ENCODE measurements around the gene C5orf15.
"Not testable (repeated sequence)": the region's sequence is repeated elsewhere in the genome, so short reads cannot be mapped to it uniquely, and the experiment has no call there.

The C5orf15 gene

DNA sequence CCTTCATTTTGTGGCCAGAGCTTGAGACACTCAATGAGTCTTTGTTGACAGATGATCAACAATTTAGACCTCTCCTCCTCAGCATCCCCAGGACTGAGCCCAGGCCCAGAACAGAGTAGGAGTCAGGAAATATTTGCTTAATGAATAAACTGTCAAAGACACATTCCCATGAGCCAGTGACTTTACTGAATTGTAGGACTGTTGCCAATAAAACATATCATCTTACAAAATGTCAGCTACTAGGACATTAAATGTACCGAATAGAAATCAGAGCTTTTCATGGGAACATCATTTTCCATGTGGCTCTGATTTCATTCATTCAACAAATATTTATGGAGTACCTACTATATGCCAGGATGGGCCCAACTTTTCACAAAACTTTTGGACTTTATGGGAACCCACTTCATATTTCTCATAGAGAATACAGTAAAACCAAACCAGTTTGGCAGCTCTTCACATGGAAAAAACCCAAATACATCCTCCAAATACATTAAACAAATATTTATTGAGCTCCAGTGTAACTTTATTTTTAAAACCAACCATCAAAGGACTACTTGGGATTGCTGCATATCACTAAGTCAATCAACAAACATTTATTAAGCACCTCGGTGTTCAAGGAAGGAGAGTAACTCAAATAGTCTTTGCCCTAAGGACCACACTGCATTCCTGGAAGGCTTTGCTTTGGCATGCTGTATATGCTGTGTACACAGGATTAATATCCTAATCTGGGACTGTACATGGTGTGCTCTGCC, 24.9 kb upstream of the C5orf15 start:
- no peak for DNase-seq

DNA sequence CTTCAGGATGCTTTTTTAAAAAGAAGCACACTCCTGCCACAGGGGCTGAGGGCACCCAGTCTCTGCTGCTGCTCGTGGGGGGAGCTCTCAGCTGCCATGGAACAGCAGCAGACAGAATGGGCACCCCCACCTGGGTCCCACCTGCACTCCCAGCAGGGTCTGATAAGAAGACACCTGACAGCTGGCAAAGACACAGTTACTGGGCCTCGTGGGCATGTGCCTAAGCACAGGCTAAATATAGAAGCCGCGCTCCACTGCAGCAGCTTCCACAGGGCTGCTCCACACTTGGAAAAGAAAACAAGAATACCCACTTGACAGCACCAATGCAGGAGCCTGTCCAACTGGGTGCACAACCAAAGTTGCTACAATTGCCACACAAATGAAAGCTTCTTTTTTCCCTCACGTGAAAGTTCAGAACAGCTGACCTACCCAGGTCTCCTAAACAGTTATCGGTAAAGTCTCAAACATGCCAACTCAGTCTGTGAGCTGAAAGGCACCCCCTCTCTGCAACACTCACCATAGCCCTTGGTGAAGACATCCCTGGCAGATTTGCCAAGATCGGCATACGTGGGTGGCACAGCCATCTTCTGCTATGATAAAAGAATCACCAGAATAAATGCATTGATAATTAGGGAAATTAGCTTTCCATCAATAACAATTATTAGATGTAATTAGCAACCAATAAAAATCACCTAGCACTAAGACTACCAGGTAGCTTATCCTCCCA, 24.2 kb upstream of the C5orf15 start:
- no peak for DNase-seq

DNA sequence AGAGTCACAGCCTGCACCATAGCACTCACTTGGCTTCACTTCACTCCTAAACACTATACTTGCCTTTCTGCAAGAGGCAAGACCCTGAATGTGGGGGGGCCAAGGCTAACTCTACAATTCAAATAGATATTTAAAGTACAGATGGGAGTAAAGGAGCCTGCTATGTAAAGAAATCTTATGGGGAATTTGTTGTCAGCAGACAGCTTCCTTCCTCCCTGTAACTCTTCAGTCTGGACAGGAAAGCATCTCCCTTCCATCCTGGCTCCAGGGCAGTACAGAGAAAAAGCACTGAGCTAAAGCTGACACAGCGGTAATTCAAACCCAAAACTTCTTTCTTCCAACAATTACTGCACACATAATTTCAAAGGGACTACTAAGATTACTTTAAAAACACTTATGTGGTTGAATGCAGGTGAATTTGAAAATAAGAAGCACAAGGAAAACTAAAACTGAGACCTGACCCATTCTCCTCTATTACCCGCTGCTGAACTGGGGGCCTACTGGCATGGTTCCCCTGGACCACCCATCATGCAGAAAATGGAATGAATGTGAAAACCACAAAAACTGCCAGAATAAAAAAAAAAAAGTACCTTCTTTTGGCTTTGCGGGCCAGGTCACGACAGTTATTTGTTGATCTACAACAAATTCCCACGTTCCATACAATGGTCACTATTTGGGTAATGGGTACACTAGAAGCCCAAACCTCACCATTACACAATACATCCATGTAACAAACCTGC, 22.9 kb upstream of the C5orf15 start:
- no peak for DNase-seq

DNA sequence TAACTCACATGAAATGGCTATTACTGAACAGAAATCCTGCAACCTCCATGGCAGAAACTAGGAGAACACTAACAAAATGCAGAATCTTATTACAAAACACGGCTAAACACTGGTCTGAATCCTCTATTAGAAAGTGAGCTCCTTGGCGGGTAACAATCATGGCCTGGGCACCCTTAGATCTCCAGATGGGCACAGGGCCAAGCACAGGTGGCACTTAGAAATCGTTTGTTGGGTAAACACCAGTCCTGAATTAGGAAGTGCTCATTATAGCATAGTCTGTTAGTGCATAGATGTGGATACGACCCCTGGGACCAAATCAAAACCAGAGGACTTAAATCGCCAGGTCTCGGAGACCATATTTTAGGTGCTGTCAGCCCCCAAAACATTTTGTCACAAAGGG, 22.0 kb upstream of the C5orf15 start:
- no peak for DNase-seq

DNA sequence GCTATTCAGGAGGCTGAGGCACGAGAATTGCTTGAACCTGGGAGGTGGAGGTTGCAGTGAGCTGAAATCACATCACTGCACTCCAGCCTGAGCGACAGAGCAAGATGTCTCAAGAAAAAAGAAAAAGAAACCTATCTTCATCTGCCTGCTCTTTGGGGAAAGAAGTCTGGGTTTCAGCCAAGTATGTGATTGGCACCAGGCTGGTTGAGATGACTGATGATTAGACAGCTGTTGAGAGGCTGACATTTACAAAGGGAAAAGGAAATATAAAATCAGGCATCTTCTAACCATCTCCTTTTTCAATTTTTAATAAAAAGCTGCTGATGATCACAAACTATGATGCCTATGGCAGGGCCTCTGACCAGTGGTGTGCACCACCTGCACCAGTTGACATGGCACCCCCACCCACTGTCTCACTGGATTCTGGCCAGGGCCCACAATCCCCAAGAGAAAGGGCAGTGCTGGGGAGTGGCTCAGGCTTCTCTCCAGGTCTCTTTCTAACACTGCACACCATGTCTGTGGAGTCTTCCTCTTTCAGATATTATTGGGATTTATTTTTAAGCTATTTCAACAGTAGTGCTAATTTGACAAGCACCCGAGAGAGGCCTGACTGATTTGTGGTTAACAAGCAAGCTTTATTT, 17.2 kb upstream of the C5orf15 start:
- no peak for DNase-seq

DNA sequence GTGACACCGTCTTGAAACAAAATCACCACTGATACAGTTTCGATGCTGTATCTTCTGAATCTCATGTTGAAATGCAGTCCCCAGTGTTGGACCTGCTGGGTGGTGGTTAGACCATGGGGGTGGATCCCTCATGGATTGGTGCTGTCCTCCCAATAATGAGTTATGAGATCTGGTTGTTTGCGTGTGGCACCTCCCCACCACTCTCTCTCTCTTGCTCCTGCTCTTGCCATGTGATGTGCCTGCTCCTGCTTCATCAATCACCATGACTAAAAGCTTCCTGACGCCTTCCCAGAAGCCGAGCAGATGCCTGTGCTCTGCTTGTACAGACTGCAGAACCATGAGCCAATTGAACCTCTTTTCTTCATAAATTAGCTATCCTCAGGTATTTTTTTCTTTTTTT, 15.2 kb upstream of the C5orf15 start:
- no peak for DNase-seq

DNA sequence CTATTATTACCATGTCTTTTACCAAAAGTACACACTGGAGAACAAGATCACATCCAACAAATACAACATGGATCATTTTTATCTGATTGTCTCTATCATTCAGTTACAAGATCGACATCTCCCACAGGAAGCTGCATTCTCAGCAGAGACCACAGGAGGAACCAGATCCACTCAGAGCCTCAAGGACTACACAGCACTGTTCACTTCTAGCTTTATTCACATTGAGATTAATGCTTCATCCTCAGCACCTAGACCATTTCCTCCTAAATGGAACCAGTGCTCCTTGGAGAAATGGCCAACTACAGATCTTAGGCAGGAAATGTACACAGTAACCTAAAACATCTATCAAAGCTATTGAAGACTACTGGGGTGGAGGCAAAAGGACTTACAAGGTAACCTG, 13.3 kb upstream of the C5orf15 start:
- DNase-seq, result no peak

DNA sequence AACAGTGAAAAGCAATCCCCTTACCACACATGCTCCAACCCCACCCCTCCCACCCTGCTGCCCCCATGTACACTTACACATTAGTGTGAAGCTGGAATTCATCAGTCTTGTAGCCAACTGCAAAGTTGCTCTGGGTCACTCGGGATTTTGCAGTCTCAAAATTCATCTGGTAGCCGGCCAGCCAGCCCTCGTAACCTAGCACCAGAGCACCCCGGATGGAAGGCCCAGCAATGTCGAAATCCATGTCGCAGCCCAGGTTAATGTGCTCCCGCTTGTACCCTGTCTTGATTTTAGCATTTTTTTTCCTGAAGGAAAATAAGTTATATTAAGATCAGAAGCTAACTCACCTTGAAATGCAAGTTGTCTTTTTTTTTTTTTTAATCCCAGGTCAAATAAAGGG, 12.2 kb upstream of the C5orf15 start:
- no peak for DNase-seq

DNA sequence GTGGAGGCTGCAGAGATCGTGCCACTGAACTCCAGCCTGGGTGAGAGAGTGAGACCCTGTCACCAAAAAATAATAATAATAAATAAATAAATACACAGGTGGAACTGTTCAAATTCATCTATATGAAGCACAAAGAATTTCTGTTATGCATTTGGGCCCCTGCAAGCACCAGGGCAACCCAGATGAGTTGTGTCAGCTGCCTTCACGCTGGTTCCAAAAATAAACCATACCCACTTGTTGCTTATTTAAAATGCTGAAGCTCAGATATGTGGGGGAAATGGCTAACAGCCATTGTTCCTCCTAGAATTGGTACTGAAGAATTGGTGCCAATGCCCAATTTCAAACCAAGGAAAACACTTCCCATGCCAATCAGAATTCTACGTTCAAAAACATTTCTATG, 10.5 kb upstream of the C5orf15 start:
- no peak for DNase-seq

DNA sequence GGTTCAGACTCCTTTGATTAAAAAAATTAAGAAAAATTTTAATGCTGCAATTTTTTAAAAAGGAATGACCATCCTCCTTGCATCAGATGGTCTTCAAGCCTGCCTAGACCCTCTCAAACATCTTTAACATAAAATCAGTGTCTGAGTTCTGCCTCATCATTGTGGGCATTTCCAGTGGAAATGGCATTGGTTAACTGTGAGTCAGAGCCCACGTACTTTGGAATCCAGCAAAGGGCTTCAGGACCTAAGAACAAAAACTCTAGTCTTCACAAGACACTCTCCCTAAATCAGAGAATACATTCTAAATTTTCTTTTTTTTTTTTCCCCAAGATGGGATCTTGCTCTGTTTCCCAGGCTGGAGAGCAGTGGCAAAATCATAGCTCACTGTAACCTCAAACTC, 9.4 kb upstream of the C5orf15 start:
- no peak for DNase-seq

DNA sequence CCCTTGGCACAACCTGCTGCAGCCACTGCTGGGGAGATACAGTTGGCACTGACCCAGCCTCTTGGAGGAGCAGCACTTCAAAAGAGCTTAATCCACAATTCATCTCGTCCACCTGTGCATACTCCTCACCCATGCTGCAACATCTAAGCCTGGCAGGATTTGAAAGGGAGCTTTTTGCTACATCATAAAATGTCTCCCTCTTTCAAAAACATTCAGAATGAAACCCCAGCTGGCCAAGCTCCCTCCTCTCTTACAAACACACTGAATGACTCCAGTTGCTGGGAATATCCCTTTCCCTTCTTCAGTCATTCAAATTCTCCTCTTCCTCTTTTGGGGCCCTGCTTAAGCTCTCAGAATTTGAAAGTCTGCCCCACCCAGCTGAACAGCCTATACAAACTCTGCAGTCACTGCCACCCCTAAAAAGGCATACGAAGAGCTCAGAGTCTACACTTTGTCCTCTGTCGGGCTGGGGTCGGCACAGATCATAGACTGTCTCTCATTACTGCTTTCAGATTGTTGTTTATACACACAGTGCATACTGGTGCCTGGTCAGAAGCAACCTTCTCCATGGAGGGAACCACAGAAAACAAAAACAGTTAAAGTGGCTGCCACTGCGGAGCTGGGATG, 8.8 kb upstream of the C5orf15 start:
- no peak for DNase-seq

DNA sequence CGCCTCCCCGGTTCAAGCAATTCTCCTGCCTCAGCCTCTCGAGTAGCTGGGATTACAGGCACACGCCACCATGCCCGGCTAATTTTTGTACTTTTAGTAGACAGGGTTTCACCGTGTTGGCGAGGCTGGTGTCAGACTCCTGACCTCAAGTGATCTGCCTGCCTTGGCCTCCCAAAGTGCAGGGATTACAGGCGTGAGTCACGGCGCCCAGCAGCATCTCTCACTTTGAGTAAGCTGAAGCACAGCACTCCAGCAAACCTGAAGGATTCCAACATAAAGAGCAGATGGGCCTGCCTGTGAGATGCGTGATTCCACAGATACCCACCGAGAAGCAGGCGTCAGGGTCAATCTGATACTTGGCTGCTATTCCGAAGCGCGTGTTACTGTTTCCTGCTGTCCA, 7.1 kb upstream of the C5orf15 start:
- not testable (repeated sequence) for DNase-seq

DNA sequence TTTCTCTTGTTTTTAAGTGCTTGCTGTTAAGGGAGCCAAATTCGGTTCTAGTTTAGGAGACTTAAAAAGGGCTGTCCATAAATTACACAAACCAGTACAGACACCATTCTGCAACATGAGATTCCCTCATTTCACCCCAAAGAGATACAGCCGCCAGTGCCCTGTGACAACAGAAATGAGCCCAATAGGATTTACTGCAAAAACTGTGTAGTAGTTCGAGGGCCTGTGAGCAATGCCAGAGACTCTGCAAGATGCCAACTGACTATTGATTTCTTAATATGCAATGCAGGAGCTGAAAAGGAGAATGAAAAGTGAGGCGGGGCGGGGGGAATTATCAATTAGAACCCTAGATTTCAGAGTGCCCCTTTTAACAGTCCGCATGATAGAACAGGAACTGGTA, 5.7 kb upstream of the C5orf15 start:
- no peak for DNase-seq

DNA sequence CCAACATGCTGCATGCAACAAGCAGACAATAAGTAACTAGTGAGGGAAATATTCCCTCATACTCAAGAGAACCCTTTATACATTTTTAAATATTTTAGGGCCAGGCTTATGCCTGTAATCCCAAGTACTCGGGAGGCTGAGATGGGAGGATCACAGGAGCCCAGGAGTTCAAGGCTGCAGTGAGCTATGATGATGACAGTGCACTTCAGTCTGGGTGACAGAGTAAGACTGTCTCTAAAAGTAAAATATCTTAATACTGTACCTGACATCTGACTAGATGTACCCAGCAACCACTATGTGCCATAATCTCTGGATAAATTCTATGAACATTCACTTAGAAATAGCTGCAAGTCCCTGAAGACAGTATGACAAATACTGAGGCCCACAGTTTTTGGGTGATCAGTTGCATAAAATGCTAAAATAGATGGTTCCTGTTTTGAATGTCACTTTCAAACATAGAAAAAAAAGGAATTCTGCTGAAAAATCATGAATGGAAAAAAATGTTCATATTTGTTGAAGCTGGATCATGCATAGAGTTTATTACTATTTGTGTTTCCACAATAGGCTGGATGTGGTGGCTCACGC, 2.0 kb upstream of the C5orf15 start:
- DNase-seq, result no peak

DNA sequence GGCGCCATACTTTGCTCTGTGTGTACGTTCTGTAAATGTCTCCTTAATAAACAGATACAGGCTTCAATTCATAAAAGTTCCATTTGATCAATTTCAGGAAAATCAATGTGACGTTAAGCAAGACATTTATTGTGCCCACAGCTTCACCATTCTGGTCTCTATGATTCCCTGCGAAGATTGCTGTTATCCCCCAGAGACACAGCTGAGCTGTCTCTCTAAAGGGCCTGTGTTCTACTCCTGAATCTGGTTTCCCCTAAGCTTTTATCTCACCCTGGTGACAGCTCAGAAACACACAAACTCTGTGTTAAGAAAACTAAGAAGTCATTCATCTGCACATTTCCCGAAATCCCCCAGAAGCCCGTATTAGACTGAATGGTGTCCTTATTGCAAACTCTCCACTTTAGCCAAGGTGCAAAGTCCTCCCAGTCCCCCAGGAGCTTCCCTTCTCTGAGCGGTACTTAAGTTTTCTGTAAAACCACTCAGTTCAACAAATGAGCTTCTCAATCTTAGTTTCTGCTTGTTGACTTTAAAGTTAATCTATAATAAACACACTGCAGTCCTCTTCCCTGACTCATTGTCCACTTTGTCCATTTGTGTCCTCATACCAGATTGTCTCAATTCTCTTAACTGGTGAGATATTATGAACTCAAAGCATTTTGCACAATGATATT, 1.4 kb upstream of the C5orf15 start:
- DNase-seq, result no peak

DNA sequence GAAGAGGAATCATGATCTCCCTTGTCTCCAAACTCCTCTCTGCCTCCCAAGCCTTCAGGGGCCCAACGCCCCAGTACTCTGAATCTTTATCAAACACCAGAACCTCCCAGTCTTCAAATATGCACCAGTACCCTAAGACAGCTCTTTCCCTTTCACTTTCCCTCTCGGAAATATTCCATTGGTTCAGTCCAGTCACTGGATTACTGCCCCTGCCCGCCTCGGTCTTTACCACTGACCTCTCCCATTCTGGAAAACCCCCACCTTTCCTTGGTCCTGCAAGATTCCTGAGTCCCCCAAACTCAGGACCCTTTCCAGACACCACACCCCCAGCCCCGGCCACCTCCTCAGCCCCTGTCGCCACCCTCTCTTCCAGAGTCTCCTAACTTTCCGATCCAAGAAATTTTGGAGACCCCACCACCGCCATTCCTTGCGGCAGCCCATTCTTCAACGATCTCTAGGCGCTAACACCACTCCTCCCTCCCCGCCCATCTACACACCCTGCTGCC, 674 bp downstream of the C5orf15 start:
- peak; percentile 24 for DNase-seq

DNA sequence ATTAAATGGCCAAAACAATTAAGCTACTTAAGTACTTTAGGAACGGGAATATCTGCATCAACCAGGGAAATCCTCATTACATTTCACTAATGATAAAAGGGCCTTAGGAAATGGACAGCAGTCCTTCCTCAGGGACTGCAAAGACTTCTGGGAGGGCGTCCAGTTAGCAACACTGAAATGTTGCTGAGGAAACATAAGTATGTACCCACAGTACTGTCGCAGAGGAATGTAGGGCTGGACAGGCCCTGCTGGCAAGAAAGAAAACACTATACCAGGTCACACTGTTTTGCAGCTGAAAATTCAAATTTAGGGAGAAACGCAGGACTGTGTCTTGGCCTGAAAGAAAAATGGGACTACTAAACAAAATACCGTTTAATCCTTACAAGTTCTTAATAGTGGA, 1.3 kb downstream of the C5orf15 start:
- DNase-seq, result no peak

DNA sequence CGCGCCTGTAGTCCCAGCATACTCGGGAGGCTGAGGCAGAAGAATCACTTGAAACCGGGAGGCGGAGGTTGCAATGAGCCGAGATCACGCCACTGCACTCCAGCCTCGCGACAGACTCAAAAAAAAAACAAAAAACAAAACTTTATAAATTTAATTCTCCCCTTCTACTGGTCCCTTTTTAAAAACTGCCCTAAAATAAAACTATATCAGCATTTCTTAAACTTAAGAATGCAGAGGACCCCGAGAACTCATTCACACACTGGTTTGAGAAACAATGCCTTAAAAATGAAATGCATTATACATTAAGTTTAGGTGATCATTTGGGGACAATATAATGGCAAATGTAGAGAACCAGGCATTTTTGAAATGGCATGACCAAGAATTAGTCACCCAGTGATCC, 2.3 kb downstream of the C5orf15 start:
- DNase-seq, result no peak

DNA sequence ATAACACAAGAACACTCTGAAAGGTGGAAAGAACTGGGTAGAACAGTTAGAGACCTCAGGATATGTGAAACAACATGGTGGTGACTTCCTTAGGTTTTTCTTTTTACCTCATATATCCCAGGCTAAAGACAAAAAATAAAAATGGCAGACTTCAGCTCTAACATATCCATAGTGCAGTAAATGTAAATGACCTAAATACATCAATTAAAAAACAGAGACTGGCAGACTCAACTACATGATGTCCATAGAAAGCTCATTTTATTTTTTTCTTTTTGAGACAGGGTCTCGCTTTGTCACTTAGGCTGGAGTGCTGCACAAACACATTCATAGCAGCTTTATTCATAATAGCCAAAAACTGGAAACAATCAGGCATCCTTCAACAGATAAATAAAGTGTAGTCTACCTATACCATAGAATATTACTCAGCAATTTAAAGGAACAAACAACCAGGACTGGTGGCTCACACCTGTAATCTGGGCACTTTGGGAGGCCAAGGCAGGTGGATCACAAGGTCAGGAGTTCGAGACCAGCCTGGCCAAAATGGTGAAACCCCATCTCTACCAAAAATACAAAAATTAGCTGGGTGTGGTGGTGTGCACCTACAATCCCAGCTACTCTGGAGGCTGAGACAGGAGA, 4.8 kb downstream of the C5orf15 start:
- no peak for DNase-seq

DNA sequence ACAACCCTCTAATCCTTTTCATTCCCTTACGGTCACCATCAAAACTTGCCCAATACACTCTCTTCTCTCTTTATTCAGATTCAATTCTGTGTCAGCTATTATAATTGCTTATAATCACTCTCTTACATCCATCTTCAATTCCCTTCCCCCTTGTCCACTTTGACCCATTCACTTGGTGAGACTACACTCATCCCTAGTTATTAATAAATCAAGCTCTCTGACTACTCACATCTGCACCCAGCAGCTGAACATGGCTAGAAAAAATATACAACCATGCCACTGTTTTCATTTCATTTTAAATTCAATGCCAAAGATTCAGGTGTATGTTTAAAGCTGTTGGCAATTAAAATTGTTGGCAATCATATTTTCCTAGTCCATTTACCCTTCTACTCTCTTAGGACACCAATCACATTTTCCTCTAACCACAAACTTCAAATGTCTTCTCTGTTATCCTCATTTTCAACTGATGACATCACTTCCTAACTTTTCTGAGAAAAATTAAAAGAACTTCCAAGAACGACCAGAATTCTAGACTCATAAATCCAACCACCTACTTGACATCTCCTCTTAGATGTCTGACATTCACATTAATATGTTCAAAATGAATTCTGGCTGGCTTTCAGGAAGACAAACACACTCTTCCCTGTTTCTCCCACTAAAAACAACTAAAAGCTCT, 5.5 kb downstream of the C5orf15 start:
- DNase-seq, result no peak

DNA sequence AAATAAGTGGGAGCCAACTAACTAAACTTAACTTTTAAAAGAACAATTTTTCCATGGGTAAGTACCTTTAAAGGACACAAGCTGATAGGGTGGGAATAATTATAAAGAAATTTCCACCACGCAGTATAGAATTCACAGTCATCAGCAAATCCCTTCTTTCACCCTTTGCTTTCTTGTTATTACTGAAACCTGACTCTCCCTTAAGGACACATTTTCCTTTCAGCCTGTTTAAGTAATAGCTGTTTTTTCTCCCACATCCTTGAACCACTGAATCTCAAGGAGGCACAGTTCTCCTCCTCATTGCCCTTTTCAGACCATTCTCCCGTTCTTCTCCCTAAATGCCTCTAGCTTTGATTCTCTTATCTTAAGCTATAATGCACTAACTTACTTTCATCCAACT, 6.3 kb downstream of the C5orf15 start:
- no peak for DNase-seq
